DOHH2 (cell line): Measurements from ENCODE around the gene WWOX.

Experiments
- EZH2phosphoT487 ChIP-seq: fragments of 200-600 bp; sonication (generic); IDR thresholded peaks from 2 replicates; pipeline ENCODE4 v1.6.1; 2017; ENCODE audit warnings: borderline replicate concordance, mild to moderate bottlenecking, antibody characterized with exemption, low read length, moderate library complexity, mixed read lengths
- TF ChIP-seq, protein P1 (sequence below): fragments of 200-600 bp; sonication (generic); IDR thresholded peaks from one replicate; pipeline ENCODE4 v1.5.1; 2014; ENCODE audit warnings: antibody characterized with exemption, mild to moderate bottlenecking, low read depth, low read length; ENCODE audit not compliant: poor library complexity, severe bottlenecking

DNA sequence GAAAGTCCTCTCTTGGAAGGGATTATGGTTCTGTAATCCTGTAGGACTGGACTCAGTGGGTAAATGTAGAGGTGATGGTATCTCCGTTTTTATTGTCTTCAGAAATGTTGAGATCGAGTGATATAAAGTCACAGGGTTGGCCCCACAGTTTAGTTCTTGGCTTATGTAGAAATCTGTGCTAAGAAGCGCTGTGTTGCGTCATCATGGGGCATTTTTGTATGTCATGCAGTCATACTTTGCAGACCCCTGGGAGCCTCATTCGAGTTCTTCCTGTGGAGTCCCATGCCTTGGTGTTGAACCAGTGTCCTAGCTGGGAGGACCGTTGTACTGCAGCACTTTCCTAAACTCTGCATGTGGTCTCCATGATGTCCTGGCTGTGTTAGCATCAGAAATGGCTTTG, 881.4 kb downstream of the WWOX start:
- TF ChIP-seq, protein P1, sequence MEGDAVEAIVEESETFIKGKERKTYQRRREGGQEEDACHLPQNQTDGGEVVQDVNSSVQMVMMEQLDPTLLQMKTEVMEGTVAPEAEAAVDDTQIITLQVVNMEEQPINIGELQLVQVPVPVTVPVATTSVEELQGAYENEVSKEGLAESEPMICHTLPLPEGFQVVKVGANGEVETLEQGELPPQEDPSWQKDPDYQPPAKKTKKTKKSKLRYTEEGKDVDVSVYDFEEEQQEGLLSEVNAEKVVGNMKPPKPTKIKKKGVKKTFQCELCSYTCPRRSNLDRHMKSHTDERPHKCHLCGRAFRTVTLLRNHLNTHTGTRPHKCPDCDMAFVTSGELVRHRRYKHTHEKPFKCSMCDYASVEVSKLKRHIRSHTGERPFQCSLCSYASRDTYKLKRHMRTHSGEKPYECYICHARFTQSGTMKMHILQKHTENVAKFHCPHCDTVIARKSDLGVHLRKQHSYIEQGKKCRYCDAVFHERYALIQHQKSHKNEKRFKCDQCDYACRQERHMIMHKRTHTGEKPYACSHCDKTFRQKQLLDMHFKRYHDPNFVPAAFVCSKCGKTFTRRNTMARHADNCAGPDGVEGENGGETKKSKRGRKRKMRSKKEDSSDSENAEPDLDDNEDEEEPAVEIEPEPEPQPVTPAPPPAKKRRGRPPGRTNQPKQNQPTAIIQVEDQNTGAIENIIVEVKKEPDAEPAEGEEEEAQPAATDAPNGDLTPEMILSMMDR, result no peak
- TF ChIP-seq EZH2phosphoT487, result no peak
